T-helper 2 cell treated with Interferon-gamma antibody and Interleukin-4, amounts not matched to agents 5 μg/mL and 100 μg/mL, for 36 hours (primary cell): ENCODE data around the gene HCAR1.
"Not testable (repeated sequence)": the region's sequence is repeated elsewhere in the genome, so short reads cannot be mapped to it uniquely, and the experiment has no call there.

ENCODE experiments used
- DNase-seq: peaks from one replicate; pipeline ENCODE4 v3.0.0; 2021; ENCODE audit warnings: low spot score
- H3K27ac Mint-ChIP-seq: one replicate; pipeline ENCODE4 v1.8.0; 2021; ENCODE audit warnings: mild to moderate bottlenecking, mixed read lengths
- H3K27me3 Mint-ChIP-seq: one replicate; pipeline ENCODE4 v1.8.0; 2021; ENCODE audit warnings: low read depth, mixed read lengths
- H3K36me3 Mint-ChIP-seq: one replicate; pipeline ENCODE4 v1.8.0; 2021; ENCODE audit warnings: low read depth, mixed read lengths
- H3K4me1 Mint-ChIP-seq: one replicate; pipeline ENCODE4 v1.8.0; 2021; ENCODE audit warnings: low read depth, mixed read lengths
- H3K4me3 Mint-ChIP-seq: one replicate; pipeline ENCODE4 v1.8.0; 2022; ENCODE audit warnings: mild to moderate bottlenecking, moderate library complexity, mixed read lengths
- H3K9me3 Mint-ChIP-seq: one replicate; pipeline ENCODE4 v1.8.0; 2021; ENCODE audit warnings: mixed read lengths

Gene HCAR1

DNA sequence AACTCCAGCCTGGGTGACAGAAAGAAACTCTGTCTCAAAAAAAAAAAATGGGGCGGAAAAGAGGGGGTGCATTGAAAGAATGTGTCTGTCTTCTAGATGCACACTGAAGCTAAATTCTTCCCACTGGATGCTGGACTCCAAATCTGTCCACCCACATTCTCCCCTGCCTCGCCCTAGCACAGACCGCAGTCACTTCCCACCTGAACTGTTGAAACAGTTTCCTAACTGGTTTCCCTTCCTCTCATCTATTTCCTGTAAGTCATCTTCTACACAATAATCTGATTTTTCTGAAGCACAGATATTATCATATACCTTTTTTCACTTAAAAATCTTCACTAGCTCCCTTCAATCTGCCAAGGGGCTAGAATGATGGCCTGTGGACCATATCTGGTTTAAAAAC is 1.5 kb upstream of the HCAR1 start:
- H3K4me1 Mint-ChIP-seq, result peaks cover 58% of the 10 kb centered on the region
- peak overlapping the region; percentile 87 for H3K27ac Mint-ChIP-seq
- H3K4me3 Mint-ChIP-seq, result peak overlapping the region; percentile 71

DNA sequence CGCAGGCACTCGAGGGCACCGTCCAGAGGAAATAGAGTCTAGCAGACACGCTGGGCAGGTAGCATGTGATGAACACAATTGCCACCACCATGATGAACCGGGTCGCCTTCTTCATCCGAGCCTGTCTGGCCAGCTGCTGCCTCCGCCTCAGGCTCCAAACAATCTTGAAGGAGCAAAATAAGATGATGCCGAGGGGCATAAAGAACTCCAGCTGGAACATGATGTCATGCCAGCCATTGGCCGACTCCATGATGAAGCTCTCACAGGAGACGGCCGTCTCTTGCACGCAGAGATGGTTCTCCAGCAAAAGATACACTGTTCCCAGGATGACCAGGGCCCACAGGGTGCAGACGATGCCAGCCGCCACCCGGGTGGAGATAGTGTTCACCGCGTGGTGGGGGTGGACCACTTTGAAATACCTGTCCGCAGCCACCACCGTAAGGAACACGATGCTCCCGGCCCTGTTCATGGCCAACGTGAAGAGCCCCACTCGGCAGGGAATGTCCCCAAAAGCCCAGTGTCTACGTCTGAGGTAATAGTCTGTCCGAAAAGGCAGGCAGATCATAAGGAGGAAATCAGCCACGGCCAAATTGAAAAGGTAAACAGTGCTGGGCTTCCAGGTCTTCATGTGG is 945 bp downstream of the HCAR1 start:
- peaks cover 75% of the 10 kb centered on the region for H3K4me1 Mint-ChIP-seq
- H3K9me3 Mint-ChIP-seq, result peaks cover 6% of the 10 kb centered on the region
- peak overlapping the region; percentile 87 for H3K27ac Mint-ChIP-seq
- no peaks in the 10 kb centered on the region for H3K27me3 Mint-ChIP-seq
- peaks cover 4% of the 10 kb centered on the region for H3K36me3 Mint-ChIP-seq
- H3K4me3 Mint-ChIP-seq, result peak overlapping the region; percentile 78
- DNase-seq, result no peak

More for the DNA sequence above, 1.5 kb upstream of the HCAR1 start:
- Mint-ChIP-seq H3K9me3 (peaks cover 10% of the 10 kb centered on the region), H3K27me3 (no peaks in the 10 kb centered on the region), H3K36me3 (peaks cover 2% of the 10 kb centered on the region)
- peak; percentile 65 for DNase-seq

DNA sequence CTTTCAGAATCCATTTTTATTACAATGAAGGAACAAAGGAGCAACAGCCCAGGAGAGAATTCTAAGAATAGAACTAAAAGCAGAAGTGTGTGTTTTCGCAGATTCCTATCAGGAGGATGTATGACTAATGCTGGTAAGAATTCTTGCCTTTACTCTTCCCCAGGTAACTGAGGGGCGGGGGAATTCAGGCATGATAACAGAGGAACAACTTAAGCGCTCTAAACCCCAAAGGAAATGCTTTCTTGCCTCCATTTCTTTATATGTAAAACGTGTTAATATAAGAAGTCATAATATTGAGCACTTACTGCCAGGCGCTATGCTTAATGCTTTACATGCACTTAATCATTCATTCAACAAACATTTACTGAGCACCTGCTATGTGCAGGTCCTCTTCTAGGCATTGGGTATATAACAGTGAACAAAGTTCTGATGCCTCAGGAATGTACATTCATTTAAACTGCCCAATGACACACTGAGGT is 4.5 kb downstream of the HCAR1 start:
- DNase-seq, result peak; percentile 71
- Mint-ChIP-seq H3K9me3 (no peaks in the 10 kb centered on the region), H3K4me1 (peaks cover 66% of the 10 kb centered on the region), H3K4me3 (peak overlapping the region; percentile 81), H3K36me3 (peaks cover 1% of the 10 kb centered on the region), H3K27ac (peak overlapping the region; percentile 86), H3K27me3 (no peaks in the 10 kb centered on the region)

DNA sequence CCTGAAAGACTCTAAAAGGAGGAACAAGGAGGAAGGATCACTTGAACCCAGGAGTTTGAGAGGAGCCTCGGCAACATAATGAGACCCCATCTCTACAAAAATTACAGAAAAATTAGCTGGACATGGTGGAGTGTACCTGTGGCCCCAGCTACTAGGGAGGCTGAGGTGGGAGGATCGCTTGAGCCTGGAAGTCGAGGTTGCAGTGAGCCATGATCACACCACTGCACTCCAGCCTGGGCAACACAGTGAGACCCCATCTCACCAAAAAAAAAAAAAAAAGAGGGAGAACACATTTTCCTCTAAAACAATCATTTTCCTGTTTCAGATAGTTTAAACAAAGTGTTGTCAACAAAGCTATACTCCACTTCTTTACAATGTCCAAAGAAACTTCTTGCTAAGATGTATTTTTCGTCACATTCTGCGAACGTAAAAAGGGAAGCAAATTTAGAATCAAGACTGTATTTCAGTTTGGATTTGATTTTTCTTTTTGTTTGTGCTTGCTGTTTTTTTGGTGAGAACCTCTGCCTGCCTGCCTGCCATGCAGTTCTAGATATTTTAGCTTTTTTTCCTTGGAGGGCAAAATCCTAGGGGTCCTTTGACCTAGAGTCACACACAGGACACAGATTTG is 5.1 kb downstream of the HCAR1 start:
- peaks cover 1% of the 10 kb centered on the region for H3K36me3 Mint-ChIP-seq
- H3K4me3 Mint-ChIP-seq, result peak overlapping the region; percentile 81
- no peaks in the 10 kb centered on the region for H3K27me3 Mint-ChIP-seq
- peaks cover 65% of the 10 kb centered on the region for H3K4me1 Mint-ChIP-seq
- H3K9me3 Mint-ChIP-seq, result no peaks in the 10 kb centered on the region
- H3K27ac Mint-ChIP-seq, result peak overlapping the region; percentile 86
- no peak for DNase-seq

DNA sequence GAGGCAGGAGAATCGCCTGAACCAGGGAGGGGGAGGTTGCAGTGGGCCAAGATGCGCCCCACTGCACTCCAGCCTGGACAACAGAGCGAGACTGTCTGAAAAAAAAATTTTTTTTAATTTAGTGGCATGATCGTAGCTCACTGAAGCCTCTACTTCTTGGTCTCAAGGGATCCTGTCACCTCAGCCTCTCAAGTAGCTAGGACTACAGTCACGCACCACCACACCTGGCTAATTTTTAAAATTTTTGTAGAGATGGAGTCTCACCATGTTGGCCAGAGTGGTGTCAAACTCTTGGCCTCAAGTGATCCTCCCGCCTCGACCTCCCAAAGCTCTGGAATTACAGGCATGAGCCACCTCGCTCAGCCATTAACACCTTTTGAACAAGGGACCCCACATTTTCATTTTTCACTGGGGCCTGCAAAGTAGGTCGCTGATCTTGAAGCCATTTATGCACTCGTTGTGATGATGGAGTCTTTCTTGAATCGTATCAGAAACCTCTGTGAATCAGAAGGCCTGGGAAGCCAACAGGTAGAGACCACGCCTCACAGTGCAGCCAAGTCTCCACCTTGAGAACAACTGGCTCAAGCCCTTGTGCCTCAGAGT is 5.9 kb downstream of the HCAR1 start:
- peaks cover 60% of the 10 kb centered on the region for H3K4me1 Mint-ChIP-seq
- H3K36me3 Mint-ChIP-seq, result peaks cover 1% of the 10 kb centered on the region
- H3K4me3 Mint-ChIP-seq, result no peak overlapping the region
- no peak overlapping the region for H3K27ac Mint-ChIP-seq
- no peak for DNase-seq
- H3K27me3 Mint-ChIP-seq, result no peaks in the 10 kb centered on the region
- no peaks in the 10 kb centered on the region for H3K9me3 Mint-ChIP-seq

DNA sequence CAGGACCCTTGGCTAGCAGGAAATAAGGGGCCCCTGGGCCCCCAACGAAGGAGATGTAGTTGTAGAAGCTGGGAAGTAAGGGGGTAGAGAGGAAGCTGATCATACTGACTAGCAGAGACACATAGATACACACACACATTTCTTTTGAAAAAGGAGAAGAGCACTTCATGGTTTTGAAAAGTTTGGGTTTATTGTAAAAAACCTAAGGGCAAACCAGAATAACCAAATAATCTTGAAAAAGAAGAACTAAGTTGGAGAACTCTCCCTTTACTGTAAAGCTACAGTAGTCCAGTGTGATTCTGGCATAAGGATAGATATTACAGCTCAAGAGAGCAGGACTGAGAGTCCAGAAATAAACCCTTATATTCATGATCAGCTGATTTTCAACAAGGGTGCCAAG is 8.3 kb downstream of the HCAR1 start:
- Mint-ChIP-seq H3K27me3 (no peaks in the 10 kb centered on the region), H3K4me3 (no peak overlapping the region), H3K36me3 (peaks cover 1% of the 10 kb centered on the region), H3K27ac (no peak overlapping the region), H3K4me1 (peaks cover 39% of the 10 kb centered on the region), H3K9me3 (no peaks in the 10 kb centered on the region)
- no peak for DNase-seq

DNA sequence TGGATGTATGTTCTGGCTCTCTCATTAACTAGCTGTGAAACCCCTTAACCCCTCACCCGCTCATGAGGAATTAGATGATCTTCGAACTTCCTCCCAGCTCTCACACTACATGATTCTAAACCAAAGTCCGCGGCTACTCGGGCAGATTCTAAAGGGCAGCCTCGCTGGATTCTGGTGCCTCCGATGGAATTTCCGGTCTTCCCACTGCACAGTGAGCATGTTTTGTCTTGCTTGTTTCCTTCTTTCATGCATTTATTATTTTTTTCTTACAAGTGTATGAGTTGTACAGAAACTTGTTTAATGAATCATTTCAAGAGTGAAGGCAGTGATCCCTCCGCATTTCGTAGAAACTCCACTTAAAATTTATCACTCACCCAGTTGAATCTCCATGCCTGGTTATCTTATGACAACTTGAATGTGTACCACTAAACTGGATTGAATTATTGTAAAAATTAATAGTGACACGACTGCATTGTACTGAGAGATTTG is 9.5 kb downstream of the HCAR1 start:
- H3K4me3 Mint-ChIP-seq, result peak overlapping the region; percentile 37
- H3K9me3 Mint-ChIP-seq, result no peaks in the 10 kb centered on the region
- peaks cover 34% of the 10 kb centered on the region for H3K4me1 Mint-ChIP-seq
- H3K27me3 Mint-ChIP-seq, result no peaks in the 10 kb centered on the region
- H3K27ac Mint-ChIP-seq, result peak overlapping the region; percentile 55
- no peak for DNase-seq
- H3K36me3 Mint-ChIP-seq, result peaks cover 1% of the 10 kb centered on the region

DNA sequence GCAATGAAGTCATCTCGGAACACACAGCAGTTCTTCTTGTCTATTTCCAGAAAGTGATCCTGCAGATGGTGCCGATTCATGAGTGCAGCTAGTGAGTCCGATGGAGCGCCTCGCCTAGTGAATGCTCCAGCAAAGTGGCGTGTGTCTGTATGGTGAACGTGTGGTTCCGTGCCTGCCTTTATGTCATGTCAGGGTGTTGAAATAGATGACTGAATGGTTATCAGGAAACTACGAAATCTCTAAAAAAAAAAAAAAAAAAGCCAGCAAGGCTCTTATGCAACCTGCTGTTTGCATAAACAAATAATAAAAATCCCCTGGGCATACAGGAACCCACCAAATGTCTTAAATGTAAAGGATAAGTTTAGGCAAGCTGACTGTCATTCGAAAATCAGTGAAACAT is 14.0 kb downstream of the HCAR1 start, which contains the start of gene HCAR3:
Gene HCAR3, minus strand, starts transcription at position 154 of the 400 bp plus-strand sequence. Its CDS starts 74 bp downstream, at position 80.
- DNase-seq, H3K4me1 Mint-ChIP-seq, H3K4me3 Mint-ChIP-seq, H3K9me3 Mint-ChIP-seq, H3K36me3 Mint-ChIP-seq, H3K27ac Mint-ChIP-seq, H3K27me3 Mint-ChIP-seq: not testable (repeated sequence)

DNA sequence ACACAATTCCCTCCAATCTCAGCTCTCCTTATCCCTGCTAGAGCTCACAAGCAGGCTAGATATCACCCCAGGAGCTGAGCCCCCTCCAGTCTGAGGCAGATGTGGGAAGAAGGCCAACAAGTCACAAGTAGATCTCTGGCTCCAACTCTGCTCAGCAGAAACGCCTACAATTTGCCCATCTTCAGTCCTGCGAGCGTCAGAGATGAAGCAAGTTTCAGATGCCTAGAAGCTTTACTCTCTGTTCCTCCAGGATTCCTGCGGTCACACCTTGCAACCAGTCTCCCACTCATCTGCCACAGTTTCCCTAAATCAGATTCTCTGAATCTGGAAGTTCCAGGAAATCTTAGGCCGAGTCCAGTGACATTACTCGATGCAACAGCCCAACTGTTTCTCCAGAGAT is 15.4 kb downstream of the HCAR1 start:
- H3K36me3 Mint-ChIP-seq, DNase-seq: not testable (repeated sequence)

DNA sequence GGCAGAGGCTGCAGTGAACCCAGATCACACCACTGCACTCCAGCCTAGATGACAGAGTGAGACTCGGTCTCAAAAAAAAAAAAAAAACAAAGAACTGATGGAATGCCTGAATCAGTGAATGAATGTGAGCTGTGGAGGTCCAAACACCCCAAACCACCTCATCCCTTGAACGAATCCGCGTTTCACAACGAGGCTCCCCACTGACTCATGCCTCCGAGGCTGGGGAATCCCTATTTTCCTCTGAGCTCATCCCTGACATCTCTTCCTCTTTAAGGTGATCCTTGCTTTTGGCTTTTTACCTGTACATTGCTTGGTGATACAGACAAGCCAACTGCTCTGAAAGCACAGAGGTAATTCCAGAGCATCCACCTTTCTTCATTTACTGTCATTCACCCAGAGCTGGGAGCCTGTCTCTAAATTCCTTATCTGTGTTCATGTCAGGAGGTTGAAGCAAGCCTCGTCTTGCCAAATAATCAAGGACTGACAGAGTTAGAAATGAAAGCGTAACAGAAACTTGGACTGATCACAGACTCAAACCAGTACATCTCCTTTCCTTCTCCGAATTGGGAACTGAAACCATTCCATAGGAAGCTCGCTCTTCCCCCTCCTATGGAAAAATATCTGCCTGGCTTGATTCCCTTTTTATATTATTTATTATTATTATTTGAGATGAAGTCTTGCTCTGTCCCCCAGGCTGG is 17.0 kb downstream of the HCAR1 start:
- not testable (repeated sequence) for H3K9me3 Mint-ChIP-seq

More for the DNA sequence above, 15.4 kb downstream of the HCAR1 start:
- not testable (repeated sequence) for H3K9me3 Mint-ChIP-seq, H3K27ac Mint-ChIP-seq, H3K27me3 Mint-ChIP-seq, H3K4me1 Mint-ChIP-seq, H3K4me3 Mint-ChIP-seq

DNA sequence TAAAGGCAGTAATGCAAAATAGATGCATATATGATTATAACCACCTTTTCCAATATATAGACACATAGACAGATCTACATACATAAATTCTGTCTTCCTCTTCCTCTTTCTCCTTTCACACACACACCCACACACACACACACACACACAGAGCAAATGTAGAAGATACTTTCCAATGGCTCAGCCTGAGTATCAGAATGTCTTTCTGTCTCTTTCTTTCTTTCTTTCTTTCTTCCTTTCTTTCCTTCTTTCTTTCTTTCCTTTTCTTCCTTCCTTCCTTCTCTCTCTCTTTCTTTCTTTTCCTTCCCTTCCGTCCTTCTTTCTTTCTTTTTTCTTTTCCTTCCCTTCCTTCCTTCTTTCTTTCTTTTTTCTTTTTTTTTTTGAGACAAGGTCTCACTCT is 19.4 kb downstream of the HCAR1 start:
- not testable (repeated sequence) for H3K36me3 Mint-ChIP-seq, H3K4me3 Mint-ChIP-seq, H3K27ac Mint-ChIP-seq, DNase-seq, H3K27me3 Mint-ChIP-seq, H3K4me1 Mint-ChIP-seq, H3K9me3 Mint-ChIP-seq

More for the DNA sequence above, 17.0 kb downstream of the HCAR1 start:
- H3K27me3 Mint-ChIP-seq, H3K27ac Mint-ChIP-seq, H3K36me3 Mint-ChIP-seq, H3K4me3 Mint-ChIP-seq, DNase-seq, H3K4me1 Mint-ChIP-seq: not testable (repeated sequence)

DNA sequence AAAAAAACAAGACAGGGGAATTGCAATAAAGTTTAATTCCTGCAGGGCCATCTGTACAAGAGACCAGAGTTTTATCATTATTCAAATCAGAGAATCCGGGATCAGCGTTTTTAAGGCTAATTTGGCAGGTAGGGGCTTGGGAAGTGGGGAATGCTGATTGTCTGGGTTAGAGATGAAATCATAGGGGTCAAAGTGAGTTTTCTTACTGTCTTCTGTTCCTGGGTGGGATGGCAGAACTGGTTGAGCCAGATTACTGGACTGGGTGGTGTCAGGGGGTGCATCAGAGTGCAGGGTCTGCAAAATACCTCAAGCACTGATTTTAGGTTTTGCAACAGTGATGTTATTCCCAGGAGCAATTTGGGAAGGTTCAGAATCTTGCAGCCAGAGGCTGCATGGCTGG is 20.3 kb downstream of the HCAR1 start:
- not testable (repeated sequence) for H3K4me1 Mint-ChIP-seq, H3K27ac Mint-ChIP-seq, DNase-seq, H3K36me3 Mint-ChIP-seq, H3K4me3 Mint-ChIP-seq, H3K27me3 Mint-ChIP-seq, H3K9me3 Mint-ChIP-seq

DNA sequence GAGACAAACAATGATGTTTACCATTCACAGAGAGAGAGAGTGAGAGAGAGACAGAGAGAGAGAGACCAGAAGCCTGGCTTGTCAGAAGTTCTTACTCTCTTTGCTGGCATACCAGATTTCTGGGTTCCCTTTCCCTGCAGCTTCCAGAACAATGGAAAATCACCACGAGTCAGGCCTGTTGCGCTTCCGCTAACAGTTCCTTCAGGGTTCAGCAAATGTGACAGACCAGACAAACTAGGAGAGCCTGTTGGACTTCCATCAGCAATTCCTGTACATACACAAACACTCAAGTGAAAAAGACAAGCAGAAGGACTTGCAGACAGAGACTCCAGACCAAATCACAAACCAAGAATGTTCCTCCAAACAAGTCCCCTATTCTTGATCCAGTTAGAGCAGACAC is 21.4 kb downstream of the HCAR1 start:
- not testable (repeated sequence) for DNase-seq, H3K4me3 Mint-ChIP-seq, H3K27me3 Mint-ChIP-seq, H3K9me3 Mint-ChIP-seq, H3K27ac Mint-ChIP-seq, H3K4me1 Mint-ChIP-seq, H3K36me3 Mint-ChIP-seq

DNA sequence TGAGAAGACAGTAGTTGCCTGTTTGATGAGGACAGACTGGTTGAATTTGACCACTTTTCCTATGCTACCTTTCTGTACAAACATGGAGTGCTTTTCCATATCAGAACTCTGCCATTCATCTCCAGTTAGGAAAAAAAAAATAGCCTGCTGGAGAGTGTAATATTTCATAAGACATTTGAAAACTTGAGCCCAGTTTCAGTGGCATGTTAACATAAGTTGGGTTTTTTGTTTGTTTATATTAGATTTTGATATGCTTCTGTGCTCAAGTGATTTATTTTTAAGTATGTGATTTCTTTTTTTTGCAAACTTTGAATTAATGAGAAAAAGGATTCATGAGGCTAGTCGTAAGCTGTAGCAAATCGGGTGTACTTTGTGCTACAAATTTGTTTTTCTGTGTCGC is 26.8 kb downstream of the HCAR1 start:
- not testable (repeated sequence) for H3K36me3 Mint-ChIP-seq, DNase-seq, H3K27ac Mint-ChIP-seq, H3K4me3 Mint-ChIP-seq, H3K9me3 Mint-ChIP-seq, H3K4me1 Mint-ChIP-seq, H3K27me3 Mint-ChIP-seq
